IMR-90 (cell line): ENCODE results near the gene NCBP2. TPM values are rescaled to one million over a fixed set of nuclear protein-coding genes. Genes with fewer than 3 reads are reported as not detected.

Source experiments
- ATAC-seq: fragments of 200-7000 bp; cut with Tn5 transposase; 2 replicates; pipeline ENCODE4 v1.9.1; 2020; ENCODE audit warnings: low read depth, mild to moderate bottlenecking, moderate library complexity
- BruUV-seq: library from RNA; stranded (reverse); fragments of 400-500 nt; replicated peaks from 2 replicates; lab custom pipeline; 2021; lab: Mats Ljungman, UMichigan
- CTCF ChIA-PET: fragments of 300-600 bp; formaldehyde crosslinking; extraction: SDS; loops from one replicate; lab custom pipeline; 2021; ENCODE audit warnings: antibody characterized with exemption; lab: Yijun Ruan, JAX
- POLR2A ChIA-PET: fragments of 300-600 bp; sonication (Branson Sonifier 250); formaldehyde crosslinking; loops from one replicate; lab custom pipeline; 2022; ENCODE audit warnings: antibody characterized with exemption; ENCODE audit not compliant: unreplicated experiment; lab: Charles Lee
- DNase-seq: peaks from one replicate; pipeline ENCODE4 v3.0.0; 2013
- H2AFZ ChIP-seq: replicated peaks from 2 replicates; pipeline ENCODE3; 2013; ENCODE audit warnings: low read length, mild to moderate bottlenecking; ENCODE audit not compliant: poor library complexity
- H2AK5ac ChIP-seq: 2 replicates; pipeline ENCODE4 v1.6.1; 2013; ENCODE audit warnings: low read depth, low read length, inconsistent platforms
- H2AK9ac ChIP-seq: replicated peaks from 2 replicates; pipeline ENCODE3; 2013; ENCODE audit warnings: mild to moderate bottlenecking, low read depth, low read length, moderate library complexity; ENCODE audit not compliant: poor library complexity
- H2BK120ac ChIP-seq: 2 replicates; pipeline ENCODE4 v1.6.1; 2013; ENCODE audit warnings: low read depth, low read length, inconsistent platforms
- H2BK15ac ChIP-seq: 3 replicates; pipeline ENCODE4 v1.6.1; 2013; ENCODE audit warnings: low read depth, low read length, inconsistent platforms
- H2BK20ac ChIP-seq: 2 replicates; pipeline ENCODE4 v1.6.1; 2013; ENCODE audit warnings: low read depth, mild to moderate bottlenecking, inconsistent platforms, low read length, moderate library complexity
- H2BK5ac ChIP-seq: 2 replicates; pipeline ENCODE4 v1.6.1; 2013; ENCODE audit warnings: mild to moderate bottlenecking, low read depth, low read length, inconsistent platforms; ENCODE audit not compliant: poor library complexity, severe bottlenecking
- H3K14ac ChIP-seq: replicated peaks from 2 replicates; pipeline ENCODE4 v1.6.1; 2013; ENCODE audit warnings: low read depth, low read length, inconsistent platforms
- H3K18ac ChIP-seq: 2 replicates; pipeline ENCODE4 v1.6.1; 2013; ENCODE audit warnings: low read depth, low read length, control low read depth
- H3K23ac ChIP-seq: 2 replicates; pipeline ENCODE4 v1.6.1; 2013; ENCODE audit warnings: low read depth, low read length, inconsistent platforms
- H3K27ac ChIP-seq: 2 replicates; pipeline ENCODE4 v1.5.1; 2013; ENCODE audit warnings: mild to moderate bottlenecking, control low read depth, low read length; ENCODE audit not compliant: insufficient read depth
- H3K27me3 ChIP-seq: 2 replicates; pipeline ENCODE4 v1.6.1; 2013; ENCODE audit warnings: low read length; ENCODE audit not compliant: control insufficient read depth, insufficient read depth
- H3K36me3 ChIP-seq: 2 replicates; pipeline ENCODE4 v1.6.1; 2013; ENCODE audit warnings: low read length, mixed read lengths; ENCODE audit not compliant: control insufficient read depth, insufficient read depth
- H3K4ac ChIP-seq: 2 replicates; pipeline ENCODE4 v1.6.1; 2013; ENCODE audit warnings: low read depth, low read length, inconsistent platforms
- H3K4me1 ChIP-seq: 2 replicates; pipeline ENCODE4 v1.6.1; 2013; ENCODE audit warnings: low read length, mixed read lengths; ENCODE audit not compliant: control insufficient read depth, insufficient read depth
- H3K4me2 ChIP-seq: 2 replicates; pipeline ENCODE4 v1.6.1; 2013; ENCODE audit warnings: low read depth, mild to moderate bottlenecking, control low read depth, low read length, moderate library complexity
- H3K4me3 ChIP-seq: 2 replicates; pipeline ENCODE4 v1.5.1; 2013; ENCODE audit warnings: low read depth, mild to moderate bottlenecking, control low read depth, low read length, moderate library complexity; ENCODE audit not compliant: insufficient read depth
- H3K56ac ChIP-seq: 2 replicates; pipeline ENCODE4 v1.6.1; 2013; ENCODE audit warnings: low read length, inconsistent platforms; ENCODE audit not compliant: insufficient read depth; ENCODE audit errors: extremely low read depth
- H3K79me1 ChIP-seq, 2 experiments: 2 replicates each; pipeline ENCODE4 v1.6.1; 2013; ENCODE audit warnings: low read length in 2 of 2, inconsistent platforms in 1 of 2, low read depth in 1 of 2
- H3K9ac ChIP-seq: 2 replicates; pipeline ENCODE4 v1.6.1; 2013; ENCODE audit warnings: low read depth, low read length, control low read depth
- H3K9me1 ChIP-seq: 2 replicates; pipeline ENCODE4 v1.6.1; 2013; ENCODE audit warnings: low read length, inconsistent platforms; ENCODE audit not compliant: insufficient read depth
- H3K9me3 ChIP-seq: 2 replicates; pipeline ENCODE4 v1.6.1; 2013; ENCODE audit warnings: low read length; ENCODE audit not compliant: control insufficient read depth, insufficient read depth
- H4K20me1 ChIP-seq: 2 replicates; pipeline ENCODE4 v1.6.1; 2013; ENCODE audit warnings: low read length, inconsistent platforms; ENCODE audit not compliant: insufficient read depth
- H4K5ac ChIP-seq: 2 replicates; pipeline ENCODE4 v1.6.1; 2013; ENCODE audit warnings: mild to moderate bottlenecking, low read depth, low read length, control low read depth
- H4K8ac ChIP-seq, 2 experiments: 2 replicates each; pipeline ENCODE4 v1.6.1; 2013; ENCODE audit warnings: low read depth in 2 of 2, low read length in 2 of 2, control low read depth in 1 of 2, inconsistent platforms in 1 of 2
- H4K91ac ChIP-seq: 2 replicates; pipeline ENCODE4 v1.6.1; 2013; ENCODE audit warnings: low read depth, low read length, inconsistent platforms; ENCODE audit not compliant: insufficient read depth
- BHLHE40 ChIP-seq: fragments of 150-350 bp; IDR thresholded peaks from 2 replicates; pipeline ENCODE4 v1.6.1; 2016; ENCODE audit warnings: mild to moderate bottlenecking, low read depth, low read length
- CHD1 ChIP-seq: IDR thresholded peaks from 2 replicates; pipeline ENCODE4 v1.6.1; 2012; ENCODE audit warnings: low read depth, low read length, improper control_type of control experiment
- MAFK ChIP-seq: IDR thresholded peaks from 2 replicates; pipeline ENCODE4 v1.6.1; 2012; ENCODE audit warnings: low read depth, low read length, improper control_type of control experiment
- POLR2A ChIP-seq: IDR thresholded peaks from 2 replicates; pipeline ENCODE4 v1.6.1; 2012; ENCODE audit warnings: mild to moderate bottlenecking, low read depth, low read length
- WGBS, 2 experiments: methylation state at CpG; one replicate each; pipeline versions ENCODE4 v1.1.5 to v1.1.7; 2013; ENCODE audit warnings: missing lambda C conversion rate in 2 of 2; ENCODE audit not compliant: insufficient read length in 1 of 2; ENCODE audit errors: extremely low coverage in 2 of 2; 5-methylcytosine and 5-hydroxymethylcytosine counted together
- dilution Hi-C: fragments of 300-500 bp; cut with HindIII; formaldehyde crosslinking; loops from one replicate; pipeline ENCODE4 v1.14.3; 2018; ENCODE audit warnings: low sequenced_read_pairs; ENCODE audit not compliant: unreplicated experiment
- in situ Hi-C: fragments of 300-500 bp; cut with MboI; formaldehyde crosslinking; loops from 3 replicates; pipeline ENCODE4 v1.14.3; 2019; ENCODE audit warnings: low sequenced_read_pairs, inconsistent platforms, mixed read lengths
- intact Hi-C: fragments of 100-400 bp; cut with micrococcal nuclease; formaldehyde crosslinking; loops from 2 replicates; pipeline ENCODE4 v1.10.0; 2022
- polyA plus RNA-seq, 3 experiments: library from polyadenylated mRNA; depleted of rRNA; stranded (reverse); fragments of >200 nt; gene quantifications; 2 replicates each; pipeline ENCODE4 v1.2.3, GENCODE V29; 2012; ENCODE audit warnings: low replicate concordance in 1 of 3
- total RNA-seq: library from RNA; depleted of rRNA; stranded (reverse); fragments of >200 nt; gene quantifications from 2 replicates; pipeline ENCODE4 v1.2.3, GENCODE V29; 2012
- TF ChIP-seq, protein P1 (sequence below): fragments of 150-350 bp; IDR thresholded peaks from 2 replicates; pipeline ENCODE4 v1.6.1; 2016; ENCODE audit warnings: low read depth, mild to moderate bottlenecking, low read length, moderate library complexity, borderline replicate concordance

Gene NCBP2
- total and polyA plus RNA-seq, 2 of the 4 experiments (the other 2 are of a cell fraction) = 42.8 to 73.6 TPM

DNA sequence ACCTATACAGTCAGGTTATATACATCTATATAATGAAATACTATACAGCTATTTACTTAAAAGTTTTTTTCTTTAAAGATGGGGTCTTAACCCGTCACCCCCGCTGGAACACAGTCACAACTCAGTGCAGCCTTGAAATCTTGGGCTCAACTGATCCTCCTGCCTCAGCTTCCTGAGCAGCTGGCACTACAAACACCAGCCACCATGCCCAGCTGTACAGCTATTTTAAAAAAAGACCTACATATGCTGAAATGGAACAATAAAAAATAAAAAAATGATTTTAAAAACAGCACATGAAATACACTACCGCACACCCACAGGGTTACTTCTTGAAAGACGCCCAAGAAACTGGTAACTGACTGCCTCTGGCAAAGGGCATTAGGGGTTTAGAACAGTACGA, 3.8 kb downstream of the NCBP2 start:
- Histone ChIP-seq H3K14ac (no peak overlapping the region), H4K91ac (no peak overlapping the region), H4K8ac (no peak overlapping the region), H3K27me3 (no peaks in the 10 kb centered on the region), H3K79me1 (peaks cover 15 to 48% of the 10 kb centered on the region in 2 experiments), H4K20me1 (peaks cover 16% of the 10 kb centered on the region), H3K9ac (no peak overlapping the region), H2BK5ac (no peak overlapping the region), H3K27ac (no peak overlapping the region), H3K23ac (no peak overlapping the region), H3K36me3 (peaks cover 35% of the 10 kb centered on the region), H2BK120ac (no peak overlapping the region), H3K4me2 (no peak overlapping the region), H3K4me3 (no peak overlapping the region), H2BK20ac (no peak overlapping the region), H3K56ac (no peak overlapping the region), H2AK9ac (no peak overlapping the region), H2AFZ (no peak overlapping the region), H3K18ac (no peak overlapping the region), H3K4me1 (peaks cover 5% of the 10 kb centered on the region), H3K9me3 (no peaks in the 10 kb centered on the region), H3K9me1 (no peaks in the 10 kb centered on the region; the same call in 1 of the 2 replicates), H2AK5ac (no peak overlapping the region), H4K5ac (no peak overlapping the region), H2BK15ac (no peak overlapping the region), H3K4ac (no peak overlapping the region)
- ATAC-seq = no peak
- WGBS, 2 experiments = 80% methylated on average over 1 of the region's 5 CpGs; no CpG with 5 or more reads in 1 of the 2 experiments
- dilution Hi-C loops (no loop called here), in situ Hi-C loops (no loop called here), intact Hi-C loops (no loop called here)
- ChIA-PET POLR2A (interaction anchor here (0.5 kb wide), 1 partner anchor 8 kb away, joined by 3 read pairs; no protein-coding TSS in a partner anchor), CTCF (no interaction called here)
- TF ChIP-seq POLR2A (no peak), BHLHE40 (no peak), MAFK (no peak), CHD1 (no peak)
- TF ChIP-seq, protein P1, sequence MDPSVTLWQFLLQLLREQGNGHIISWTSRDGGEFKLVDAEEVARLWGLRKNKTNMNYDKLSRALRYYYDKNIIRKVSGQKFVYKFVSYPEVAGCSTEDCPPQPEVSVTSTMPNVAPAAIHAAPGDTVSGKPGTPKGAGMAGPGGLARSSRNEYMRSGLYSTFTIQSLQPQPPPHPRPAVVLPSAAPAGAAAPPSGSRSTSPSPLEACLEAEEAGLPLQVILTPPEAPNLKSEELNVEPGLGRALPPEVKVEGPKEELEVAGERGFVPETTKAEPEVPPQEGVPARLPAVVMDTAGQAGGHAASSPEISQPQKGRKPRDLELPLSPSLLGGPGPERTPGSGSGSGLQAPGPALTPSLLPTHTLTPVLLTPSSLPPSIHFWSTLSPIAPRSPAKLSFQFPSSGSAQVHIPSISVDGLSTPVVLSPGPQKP = no peak
- DNase-seq = no peak
- no TSS peak for BruUV-seq
